Thoracic aorta (tissue), 2 donors: Measurements from ENCODE around the gene CHN2. TPM values are rescaled to one million over a fixed set of nuclear protein-coding genes. Genes with fewer than 3 reads are reported as not detected.

ENCODE experiments used
- ATAC-seq: fragments of 150-250 bp; one replicate; pipeline ENCODE4 v1.8.0; 2017; ENCODE audit warnings: low read depth; ENCODE audit not compliant: insufficient number of reproducible peaks, low FRiP score
- DNase-seq: peaks from one replicate; pipeline ENCODE4 v3.0.0-alpha.2; 2020; ENCODE audit warnings: low spot score
- H3K27ac ChIP-seq, 2 donors: fragments of 200-600 bp; sonication (generic); 1 replicate in 1 of 2; 2 replicates in 1 of 2; pipeline ENCODE4 v1.5.1; 2016; ENCODE audit warnings: mild to moderate bottlenecking in 2 of 2, moderate library complexity in 2 of 2
- H3K27me3 ChIP-seq: fragments of 200-600 bp; sonication (generic); replicated peaks from 2 replicates; pipeline ENCODE4 v1.6.0; 2016; ENCODE audit warnings: mild to moderate bottlenecking; ENCODE audit not compliant: insufficient read depth
- H3K36me3 ChIP-seq: fragments of 200-600 bp; sonication (generic); one replicate; pipeline ENCODE4 v1.5.1; 2016
- H3K4me1 ChIP-seq, 2 donors: fragments of 200-600 bp; sonication (generic); 1 replicate in 1 of 2; 2 replicates in 1 of 2; pipeline versions ENCODE4 v1.5.1 to v1.6.0; 2016; ENCODE audit warnings: low read depth in 2 of 2, mild to moderate bottlenecking in 1 of 2; ENCODE audit not compliant: control insufficient read depth in 1 of 2
- H3K4me3 ChIP-seq: fragments of 200-600 bp; sonication (generic); 2 replicates; pipeline ENCODE4 v1.5.1; 2016; ENCODE audit warnings: mild to moderate bottlenecking
- H3K9me3 ChIP-seq: fragments of 200-600 bp; sonication (generic); 2 replicates; pipeline ENCODE4 v1.5.1; 2016
- total RNA-seq, 2 donors: library from RNA; depleted of rRNA; stranded (reverse); fragments of >200 nt; gene quantifications; one replicate each; pipeline versions ENCODE4 v1.1.0 to v1.2.3, GENCODE V29; 2016
- TF ChIP-seq, protein P1 (sequence below): fragments of 200-600 bp; sonication (generic); IDR thresholded peaks from one replicate; pipeline ENCODE4 v1.5.1; 2019; ENCODE audit warnings: antibody characterized with exemption

The CHN2 gene
- total RNA-seq, 2 donors from 2014 or later = 22.6 to 44.7 TPM

GRCh38 chr7:29265208-29265923 is 70.8 kb downstream of the CHN2 start:
- no peaks in the 10 kb centered on the region for H3K9me3 ChIP-seq
- ATAC-seq (no peak), DNase-seq (no peak)
- no peak overlapping the region for H3K27ac ChIP-seq
- no peaks in the 10 kb centered on the region for H3K36me3 ChIP-seq
- no peak overlapping the region for H3K4me3 ChIP-seq
- TF ChIP-seq, protein P1, sequence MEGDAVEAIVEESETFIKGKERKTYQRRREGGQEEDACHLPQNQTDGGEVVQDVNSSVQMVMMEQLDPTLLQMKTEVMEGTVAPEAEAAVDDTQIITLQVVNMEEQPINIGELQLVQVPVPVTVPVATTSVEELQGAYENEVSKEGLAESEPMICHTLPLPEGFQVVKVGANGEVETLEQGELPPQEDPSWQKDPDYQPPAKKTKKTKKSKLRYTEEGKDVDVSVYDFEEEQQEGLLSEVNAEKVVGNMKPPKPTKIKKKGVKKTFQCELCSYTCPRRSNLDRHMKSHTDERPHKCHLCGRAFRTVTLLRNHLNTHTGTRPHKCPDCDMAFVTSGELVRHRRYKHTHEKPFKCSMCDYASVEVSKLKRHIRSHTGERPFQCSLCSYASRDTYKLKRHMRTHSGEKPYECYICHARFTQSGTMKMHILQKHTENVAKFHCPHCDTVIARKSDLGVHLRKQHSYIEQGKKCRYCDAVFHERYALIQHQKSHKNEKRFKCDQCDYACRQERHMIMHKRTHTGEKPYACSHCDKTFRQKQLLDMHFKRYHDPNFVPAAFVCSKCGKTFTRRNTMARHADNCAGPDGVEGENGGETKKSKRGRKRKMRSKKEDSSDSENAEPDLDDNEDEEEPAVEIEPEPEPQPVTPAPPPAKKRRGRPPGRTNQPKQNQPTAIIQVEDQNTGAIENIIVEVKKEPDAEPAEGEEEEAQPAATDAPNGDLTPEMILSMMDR = no peak
- H3K27me3 ChIP-seq = no peaks in the 10 kb centered on the region
- H3K4me1 ChIP-seq = no peaks in the 10 kb centered on the region

DNA sequence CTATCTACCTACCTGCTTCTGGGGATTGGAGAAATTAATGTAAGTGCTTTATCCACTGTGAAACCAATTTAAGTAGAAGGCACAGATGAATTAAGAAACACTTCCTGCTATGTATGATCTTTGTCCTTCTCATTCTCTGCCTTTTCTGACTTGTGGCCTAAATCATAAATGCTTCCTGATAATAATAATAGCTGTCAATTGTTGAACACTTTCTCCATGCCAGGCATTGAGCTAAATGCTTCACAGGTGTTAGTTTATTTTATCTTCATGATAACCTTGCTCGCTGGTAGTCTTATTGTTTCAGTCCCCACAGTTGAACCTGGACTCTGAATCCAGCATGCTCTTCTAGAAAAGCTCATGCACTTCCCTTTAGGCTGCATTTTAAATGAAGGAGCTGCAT is 75.4 kb downstream of the CHN2 start:
- Histone ChIP-seq H3K36me3 (no peaks in the 10 kb centered on the region), H3K4me3 (no peak overlapping the region), H3K9me3 (no peaks in the 10 kb centered on the region), H3K4me1 (no peaks in the 10 kb centered on the region), H3K27me3 (no peaks in the 10 kb centered on the region), H3K27ac (no peak overlapping the region)
- ATAC-seq = no peak
- DNase-seq = no peak
- TF ChIP-seq, protein P1 = no peak

- DNase-seq (no peak), ATAC-seq (no peak)
- TF ChIP-seq, protein P1 = no peak
- no peak overlapping the region for H3K4me3 ChIP-seq
- no peak overlapping the region for H3K27ac ChIP-seq
- H3K4me1 ChIP-seq = no peaks in the 10 kb centered on the region
- no peaks in the 10 kb centered on the region for H3K36me3 ChIP-seq
- no peaks in the 10 kb centered on the region for H3K27me3 ChIP-seq
- H3K9me3 ChIP-seq = no peaks in the 10 kb centered on the region
These were observed 76.2 kb downstream of the CHN2 start for GRCh38 chr7:29270594-29271318.

DNA sequence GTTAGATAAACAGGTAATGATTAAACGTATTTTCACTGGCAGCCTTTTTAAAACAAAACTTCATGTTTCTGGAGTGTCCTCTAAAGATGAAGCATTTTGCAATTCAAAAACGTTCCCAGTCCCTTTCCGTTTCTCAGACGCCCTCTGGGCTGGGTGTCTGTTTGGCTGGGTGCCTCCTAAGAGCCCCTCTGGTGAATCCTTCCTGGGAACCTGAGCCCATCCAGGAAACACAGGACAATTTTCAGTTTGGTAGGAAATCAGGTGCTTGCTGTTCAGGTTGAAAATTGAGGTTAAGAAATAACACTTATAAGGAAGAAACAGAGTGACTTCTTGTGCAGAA is 76.7 kb downstream of the CHN2 start:
- Histone ChIP-seq H3K27me3 (no peaks in the 10 kb centered on the region), H3K4me1 (no peaks in the 10 kb centered on the region), H3K36me3 (no peaks in the 10 kb centered on the region), H3K27ac (no peak overlapping the region), H3K9me3 (no peaks in the 10 kb centered on the region), H3K4me3 (no peak overlapping the region)
- DNase-seq (no peak), ATAC-seq (no peak)
- TF ChIP-seq, protein P1 = no peak

DNA sequence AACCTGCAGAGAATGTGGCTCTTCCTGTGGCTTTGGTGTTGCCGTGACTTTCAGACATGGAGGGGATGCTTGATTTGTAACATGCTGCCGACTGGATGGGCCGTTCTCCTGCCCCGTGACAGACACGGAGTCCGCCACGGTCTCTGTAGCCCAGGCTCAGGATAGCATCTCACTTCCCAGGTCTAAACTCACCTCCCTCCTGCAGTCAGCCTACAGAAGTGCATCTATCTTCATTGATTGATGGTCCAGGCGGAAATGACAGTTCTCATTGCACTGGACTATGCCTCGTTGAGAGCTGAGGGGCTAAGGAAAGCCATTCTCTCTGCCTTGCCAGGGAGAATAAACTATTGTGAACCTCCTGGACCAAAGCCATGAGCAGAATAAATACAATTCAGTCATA is 77.5 kb downstream of the CHN2 start:
- no peaks in the 10 kb centered on the region for H3K36me3 ChIP-seq
- H3K27me3 ChIP-seq = no peaks in the 10 kb centered on the region
- no peak for DNase-seq
- TF ChIP-seq, protein P1 = no peak
- no peaks in the 10 kb centered on the region for H3K4me1 ChIP-seq
- H3K4me3 ChIP-seq = no peak overlapping the region
- no peak for ATAC-seq
- no peak overlapping the region for H3K27ac ChIP-seq
- H3K9me3 ChIP-seq = no peaks in the 10 kb centered on the region
